ENCODE data around the gene ZBTB1.
A peak's percentile ranks its signal among the peaks of the same experiment; 100 is the strongest.

ZBTB1 gene, protein sequence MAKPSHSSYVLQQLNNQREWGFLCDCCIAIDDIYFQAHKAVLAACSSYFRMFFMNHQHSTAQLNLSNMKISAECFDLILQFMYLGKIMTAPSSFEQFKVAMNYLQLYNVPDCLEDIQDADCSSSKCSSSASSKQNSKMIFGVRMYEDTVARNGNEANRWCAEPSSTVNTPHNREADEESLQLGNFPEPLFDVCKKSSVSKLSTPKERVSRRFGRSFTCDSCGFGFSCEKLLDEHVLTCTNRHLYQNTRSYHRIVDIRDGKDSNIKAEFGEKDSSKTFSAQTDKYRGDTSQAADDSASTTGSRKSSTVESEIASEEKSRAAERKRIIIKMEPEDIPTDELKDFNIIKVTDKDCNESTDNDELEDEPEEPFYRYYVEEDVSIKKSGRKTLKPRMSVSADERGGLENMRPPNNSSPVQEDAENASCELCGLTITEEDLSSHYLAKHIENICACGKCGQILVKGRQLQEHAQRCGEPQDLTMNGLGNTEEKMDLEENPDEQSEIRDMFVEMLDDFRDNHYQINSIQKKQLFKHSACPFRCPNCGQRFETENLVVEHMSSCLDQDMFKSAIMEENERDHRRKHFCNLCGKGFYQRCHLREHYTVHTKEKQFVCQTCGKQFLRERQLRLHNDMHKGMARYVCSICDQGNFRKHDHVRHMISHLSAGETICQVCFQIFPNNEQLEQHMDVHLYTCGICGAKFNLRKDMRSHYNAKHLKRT

DNA sequence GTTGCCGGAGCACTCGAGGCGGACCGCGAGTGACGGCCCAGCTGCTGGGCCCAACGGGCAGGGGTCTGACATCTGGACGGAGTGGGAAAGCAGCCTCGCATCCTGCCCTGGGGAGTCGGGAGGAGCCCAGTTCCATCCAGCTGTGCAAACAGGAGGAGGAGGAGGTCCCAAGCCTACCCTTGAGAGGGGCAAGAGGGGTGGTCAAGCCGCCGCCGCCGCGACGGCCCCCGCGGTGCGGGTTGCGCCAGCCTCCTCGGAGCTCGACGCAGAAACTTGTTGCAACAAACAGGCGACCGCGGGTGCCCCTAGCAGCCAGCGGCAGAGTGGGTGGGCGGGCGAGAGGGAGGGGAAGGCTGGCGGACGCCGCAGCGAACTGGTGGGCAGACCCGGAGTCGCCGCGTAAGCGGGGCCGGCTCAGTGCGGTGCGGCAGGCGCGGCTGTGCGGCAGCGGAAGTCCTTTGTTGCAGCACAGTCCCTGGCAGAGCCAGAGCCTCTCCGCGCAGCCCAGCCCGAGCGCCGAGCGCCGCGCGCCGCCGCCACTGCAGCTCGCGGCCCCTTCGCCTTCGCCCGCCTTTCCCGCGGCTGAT, at the start of gene ZBTB1:
ZBTB1 (plus strand) TSS at position 461 of the 587 bp plus-strand sequence. CDS start 16,735 bp downstream, outside the sequence.
- DNase-seq, result peak; percentile 71

DNA sequence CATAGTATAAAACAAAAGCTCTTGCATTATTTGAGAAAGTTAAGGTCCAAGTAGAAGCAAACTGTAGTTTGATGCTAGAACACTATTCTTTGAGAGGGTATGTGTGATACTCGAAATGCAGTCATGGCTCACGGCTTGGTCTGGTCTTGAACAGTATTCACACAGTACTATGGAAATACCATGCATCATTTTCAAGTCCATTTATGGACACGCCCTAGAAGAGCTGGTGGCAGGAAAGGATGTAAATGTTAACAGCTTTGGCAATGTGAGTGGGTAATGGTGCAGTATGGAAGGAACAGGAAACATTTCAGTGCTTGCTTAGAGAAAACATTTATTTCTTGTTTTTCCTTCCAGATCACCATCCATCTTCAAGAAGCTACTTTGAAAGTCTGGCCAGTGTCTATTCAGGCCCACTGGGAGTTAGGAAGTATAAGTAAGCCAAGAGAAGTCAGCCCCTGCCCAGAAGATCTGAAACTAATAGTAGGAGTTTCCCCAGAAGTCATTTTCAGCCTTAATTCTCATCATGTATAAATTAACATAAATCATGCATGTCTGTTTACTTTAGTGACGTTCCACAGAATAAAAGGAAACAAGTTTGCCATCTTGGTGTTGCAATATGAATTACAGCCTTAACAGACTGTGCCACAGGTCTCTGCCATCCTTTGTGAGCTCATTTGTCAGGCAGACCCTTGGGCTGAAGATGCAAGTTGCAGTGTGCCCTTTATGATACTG, 45.0 kb upstream of the ZBTB1 start:
- no peak for DNase-seq

DNA sequence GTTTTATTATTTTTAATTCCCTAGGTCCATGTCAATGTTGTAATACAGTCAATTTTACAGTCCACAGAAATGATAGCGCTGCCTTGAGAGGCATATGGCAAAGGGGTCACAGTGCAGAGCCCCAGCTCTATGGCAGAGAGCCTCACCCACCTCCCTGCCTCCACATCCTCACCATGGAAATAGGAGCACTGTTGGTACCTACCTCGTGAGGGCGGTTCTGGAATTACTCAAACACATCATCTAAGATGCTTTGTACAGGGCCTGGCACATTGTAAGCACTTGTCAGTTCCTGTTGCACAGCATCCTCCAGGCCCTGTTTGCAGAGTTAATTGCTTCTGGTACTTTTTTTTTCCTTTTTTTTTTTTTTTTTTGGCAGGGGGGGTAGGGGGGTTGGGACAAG, 43.3 kb upstream of the ZBTB1 start:
- no peak for DNase-seq

DNA sequence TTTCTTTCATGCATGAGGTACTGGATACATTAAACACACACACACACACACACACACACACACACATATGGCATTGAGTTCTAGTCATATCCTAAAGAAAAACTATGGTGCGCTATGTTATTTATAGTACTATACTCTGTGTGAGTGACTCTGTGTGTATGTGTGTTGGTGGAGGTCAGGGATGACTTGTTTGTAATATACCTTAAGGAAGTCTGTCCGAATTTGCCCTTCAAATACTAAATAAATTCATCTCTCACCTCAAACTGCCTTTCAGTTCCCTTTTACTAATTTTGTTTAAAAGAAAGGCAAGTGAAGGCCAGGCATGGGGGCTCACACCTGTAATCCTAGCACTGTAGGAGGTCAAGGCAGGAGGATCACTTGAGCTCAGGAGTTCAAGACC, 41.4 kb upstream of the ZBTB1 start:
- no peak for DNase-seq

DNA sequence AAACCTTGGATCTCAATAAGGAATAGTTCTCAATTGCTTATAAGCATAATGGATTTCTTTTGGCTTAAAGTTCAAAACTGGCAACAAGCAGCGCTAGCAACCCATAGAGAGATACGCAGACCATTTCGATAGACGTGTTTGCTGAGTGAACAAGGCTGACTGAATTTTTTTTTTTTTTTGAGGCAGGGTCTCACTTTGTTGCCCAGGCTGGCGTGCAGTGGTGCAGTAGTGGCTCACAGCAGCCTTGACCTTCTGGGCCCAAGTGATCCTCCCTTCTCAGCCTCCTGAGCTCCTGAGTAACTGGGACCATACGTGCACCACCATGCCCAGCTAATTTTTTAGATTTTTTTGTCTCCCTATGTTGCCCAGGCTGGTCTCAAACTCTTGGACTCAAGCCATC, 40.7 kb upstream of the ZBTB1 start:
- no peak for DNase-seq

DNA sequence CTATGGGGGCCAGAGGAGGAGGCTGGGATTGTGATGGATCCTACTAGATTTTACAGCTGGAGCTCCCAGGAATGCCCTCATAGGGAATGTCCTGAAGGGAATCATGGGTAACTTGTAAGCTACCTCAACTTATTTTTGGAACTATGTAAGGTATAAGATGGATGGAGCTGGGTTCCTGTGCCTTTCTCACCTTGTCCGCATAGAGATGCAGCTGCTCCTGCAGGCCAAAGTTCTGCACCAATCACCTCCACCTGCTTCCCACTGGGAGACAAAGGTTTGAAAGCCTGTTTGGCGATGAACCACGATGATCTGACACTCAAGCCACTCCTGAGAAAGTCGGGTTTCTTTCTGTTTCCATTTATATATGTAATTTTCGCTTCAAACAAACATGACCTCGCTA, 39.9 kb upstream of the ZBTB1 start:
- no peak for DNase-seq

DNA sequence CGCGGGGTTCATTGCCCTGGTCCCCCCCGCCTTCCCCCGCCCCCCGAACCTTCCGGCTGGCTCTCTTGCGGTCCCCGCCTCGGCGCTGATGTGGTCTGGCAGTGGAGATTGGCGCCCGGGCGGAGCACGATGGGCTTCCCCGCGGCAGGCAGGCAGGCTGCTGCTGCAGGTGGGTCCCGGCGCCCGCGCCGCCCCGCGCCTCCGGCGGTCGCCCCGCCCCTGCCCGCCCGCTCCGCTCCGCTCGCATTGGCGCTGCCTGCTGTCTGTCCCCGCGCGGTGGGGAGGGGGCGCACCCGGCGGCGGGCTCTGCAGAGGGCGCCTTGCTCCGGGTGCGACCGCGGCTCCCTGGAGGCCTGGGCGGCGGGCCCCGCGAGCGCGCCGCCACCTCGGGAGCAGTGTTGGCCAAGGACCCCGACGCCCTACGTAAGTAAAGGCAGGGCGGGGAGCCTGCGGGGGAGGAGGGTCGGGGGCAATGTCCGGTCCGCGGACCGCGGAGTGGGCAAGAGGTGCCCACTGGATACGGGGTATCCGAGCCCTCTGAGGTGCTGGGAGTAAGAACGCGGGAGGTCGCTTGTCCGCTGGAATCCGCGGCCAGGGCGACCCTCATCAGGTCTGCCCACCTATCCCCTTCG, 39.3 kb upstream of the ZBTB1 start, which contains the start of gene AKAP5:
AKAP5 (plus strand) TSS at position 309 of the 632 bp plus-strand sequence. CDS start 2,896 bp downstream, outside the sequence.
- peak; percentile 17 for DNase-seq

DNA sequence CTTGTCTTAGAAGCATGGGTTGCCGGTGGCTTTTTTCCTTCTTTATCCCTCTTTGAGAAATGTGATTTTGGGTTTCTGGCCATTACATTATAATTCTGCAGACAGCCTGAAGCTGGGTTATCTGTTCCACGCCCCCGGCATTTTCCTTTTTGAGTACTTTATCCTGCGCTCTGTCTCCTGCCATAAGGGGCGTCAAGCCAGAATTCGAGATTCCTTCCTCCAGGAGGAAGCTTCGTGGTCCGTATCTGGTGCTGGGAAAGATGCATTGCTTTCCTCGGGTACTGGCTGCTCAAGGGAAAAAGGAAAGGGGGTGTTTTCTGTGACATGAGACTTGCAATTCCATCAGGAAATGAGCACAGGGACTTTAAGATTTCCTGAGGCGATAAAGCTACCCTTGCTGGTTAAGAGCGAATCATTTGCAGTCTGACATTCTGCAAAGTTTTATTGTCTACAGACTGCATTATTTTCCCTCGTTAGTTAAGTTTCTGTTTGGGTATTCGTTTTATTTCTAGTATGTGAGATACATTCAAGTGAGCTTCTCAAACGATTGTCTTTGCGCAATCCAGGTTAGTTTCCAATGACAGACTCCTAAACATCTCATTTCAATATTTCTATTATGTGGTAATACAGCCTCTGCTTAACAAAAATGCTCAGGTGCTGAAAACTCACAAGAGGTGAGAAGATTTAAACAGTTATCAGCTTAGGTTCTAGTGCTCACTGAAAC, 38.6 kb upstream of the ZBTB1 start:
- DNase-seq, result peak; percentile 34

DNA sequence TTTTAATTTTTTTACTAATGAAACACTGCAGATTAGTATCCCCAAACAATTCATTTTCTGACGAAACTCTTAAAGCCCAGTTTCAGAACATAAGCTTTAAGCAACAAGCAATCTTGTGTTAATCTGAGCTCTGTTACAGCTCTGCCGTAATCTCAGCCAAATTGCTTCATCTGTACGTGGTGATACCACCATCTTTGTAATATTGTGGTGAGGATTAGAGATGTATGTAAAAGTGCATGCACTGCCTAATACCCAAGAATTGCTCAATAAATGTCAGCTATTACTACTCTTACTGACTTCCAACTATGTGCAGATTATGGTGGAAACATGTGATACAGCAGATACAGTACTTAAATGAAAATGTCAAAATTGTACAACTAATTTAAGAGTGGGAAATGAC, 37.5 kb upstream of the ZBTB1 start:
- DNase-seq, result no peak

DNA sequence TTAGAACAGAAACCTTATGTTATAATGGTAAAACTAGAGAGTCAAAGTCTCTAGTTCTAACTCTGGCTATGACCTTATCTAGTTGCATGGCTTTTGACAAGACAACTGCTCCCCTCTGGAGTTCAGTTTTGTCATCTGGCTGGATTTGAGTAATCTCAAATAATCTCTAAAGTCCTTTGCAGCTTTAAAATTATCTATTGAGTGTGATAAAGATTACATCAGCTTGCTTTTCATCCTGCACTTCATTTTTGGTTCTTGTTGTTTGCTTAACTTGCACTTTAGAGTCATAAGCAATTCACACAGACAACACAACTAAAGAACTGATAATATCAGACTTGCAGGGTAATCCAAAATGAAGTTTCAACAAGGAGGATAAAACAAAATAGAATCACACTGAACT, 37.0 kb upstream of the ZBTB1 start:
- no peak for DNase-seq

DNA sequence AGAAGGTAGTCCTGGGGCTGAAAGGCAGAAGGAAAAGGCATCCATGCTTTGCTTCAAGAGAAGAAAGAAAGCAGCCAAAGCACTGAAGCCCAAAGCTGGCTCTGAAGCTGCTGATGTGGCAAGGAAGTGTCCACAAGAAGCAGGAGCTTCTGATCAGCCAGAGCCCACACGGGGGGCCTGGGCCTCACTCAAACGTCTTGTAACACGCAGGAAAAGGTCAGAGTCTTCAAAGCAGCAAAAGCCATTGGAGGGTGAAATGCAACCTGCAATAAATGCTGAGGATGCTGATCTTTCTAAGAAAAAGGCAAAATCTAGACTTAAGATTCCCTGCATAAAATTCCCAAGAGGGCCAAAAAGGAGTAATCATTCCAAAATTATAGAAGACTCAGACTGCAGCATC, 36.1 kb upstream of the ZBTB1 start:
- DNase-seq, result no peak

DNA sequence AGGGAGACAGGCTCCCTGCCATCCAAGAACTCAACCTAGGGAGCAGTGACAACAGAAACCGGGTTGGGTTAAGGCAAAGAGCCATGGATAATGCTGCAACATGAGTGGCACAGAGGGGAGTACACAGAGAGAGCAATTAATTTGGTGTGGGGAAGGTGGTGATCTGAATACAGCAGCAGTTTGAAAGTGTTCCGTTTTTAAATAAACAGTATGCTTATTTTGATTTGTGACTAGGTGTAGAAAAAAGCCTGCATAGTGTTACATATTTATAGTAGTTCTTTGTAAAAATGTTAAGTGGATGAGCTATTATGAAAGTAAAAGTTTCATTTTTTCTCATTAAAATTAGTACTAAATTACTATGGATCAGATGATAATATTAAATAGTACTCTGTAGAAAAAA, 30.5 kb upstream of the ZBTB1 start:
- DNase-seq, result no peak

DNA sequence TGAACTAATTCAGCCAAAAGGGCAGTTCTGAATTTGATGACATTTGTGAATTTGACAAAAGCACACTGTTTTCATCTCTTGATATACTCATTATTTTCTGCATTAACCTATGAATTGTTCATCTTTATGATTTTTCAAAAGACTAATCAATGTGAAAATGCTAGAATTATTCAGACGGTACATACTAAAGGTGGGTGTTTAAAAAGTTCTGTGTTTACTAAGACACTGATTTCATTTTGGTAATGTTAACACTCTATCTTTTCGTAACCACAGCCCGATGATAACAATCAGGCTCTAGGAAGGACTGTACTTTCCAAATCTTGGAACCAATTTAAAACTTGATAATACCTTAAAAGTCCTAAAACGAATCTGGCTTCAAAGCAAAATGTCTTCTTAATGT, 29.9 kb upstream of the ZBTB1 start:
- no peak for DNase-seq

DNA sequence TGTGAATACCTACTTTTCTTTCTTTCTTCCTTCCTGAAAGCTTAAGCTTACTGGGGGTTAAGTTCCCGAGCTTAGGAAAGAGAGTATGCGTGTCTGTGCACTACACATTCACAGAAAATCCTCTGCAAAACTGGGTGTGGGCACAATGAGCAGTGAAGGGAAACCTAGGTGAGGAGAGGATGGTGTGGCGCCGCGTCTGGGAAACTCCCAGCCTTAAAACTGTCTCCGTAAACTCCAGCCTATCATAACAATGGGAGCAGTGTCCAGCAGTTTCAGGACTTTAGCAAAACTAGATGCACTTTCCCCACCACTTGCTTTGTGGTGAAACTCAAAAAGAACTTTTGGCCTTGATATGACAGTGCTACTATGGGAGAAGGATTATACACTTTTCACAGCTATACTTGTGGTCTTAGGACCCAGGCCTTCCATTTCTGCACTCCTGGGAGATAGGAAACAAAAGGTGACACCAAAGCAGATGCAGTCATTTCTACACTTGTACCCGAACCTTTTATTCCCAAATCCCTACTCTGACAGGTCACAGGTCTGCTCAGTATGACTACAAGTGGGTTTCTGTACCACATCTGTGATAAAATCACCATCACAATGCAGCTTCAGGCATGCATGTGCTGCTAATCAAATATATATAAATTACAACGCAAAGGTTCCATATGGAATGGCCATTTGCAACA, 28.8 kb upstream of the ZBTB1 start:
- DNase-seq, result no peak

DNA sequence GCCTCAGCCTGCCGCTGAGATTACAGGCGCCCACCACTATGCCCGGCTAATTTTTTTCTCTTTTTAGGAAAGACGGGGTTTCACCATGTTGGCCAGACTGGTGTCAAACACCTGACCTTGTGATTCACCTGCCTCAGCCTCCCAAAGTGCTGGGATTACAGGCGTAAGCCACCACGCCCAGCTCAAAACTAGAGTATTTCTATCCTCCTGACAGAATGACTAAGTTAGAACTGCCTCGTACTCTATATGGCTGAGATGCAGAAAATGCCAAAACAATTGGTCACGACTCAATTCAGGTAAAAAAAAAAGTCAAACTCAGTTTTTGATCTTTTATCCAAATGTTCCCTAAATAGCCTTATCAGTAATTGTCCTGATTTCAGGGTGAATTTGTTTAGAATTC, 28.1 kb upstream of the ZBTB1 start:
- no peak for DNase-seq

DNA sequence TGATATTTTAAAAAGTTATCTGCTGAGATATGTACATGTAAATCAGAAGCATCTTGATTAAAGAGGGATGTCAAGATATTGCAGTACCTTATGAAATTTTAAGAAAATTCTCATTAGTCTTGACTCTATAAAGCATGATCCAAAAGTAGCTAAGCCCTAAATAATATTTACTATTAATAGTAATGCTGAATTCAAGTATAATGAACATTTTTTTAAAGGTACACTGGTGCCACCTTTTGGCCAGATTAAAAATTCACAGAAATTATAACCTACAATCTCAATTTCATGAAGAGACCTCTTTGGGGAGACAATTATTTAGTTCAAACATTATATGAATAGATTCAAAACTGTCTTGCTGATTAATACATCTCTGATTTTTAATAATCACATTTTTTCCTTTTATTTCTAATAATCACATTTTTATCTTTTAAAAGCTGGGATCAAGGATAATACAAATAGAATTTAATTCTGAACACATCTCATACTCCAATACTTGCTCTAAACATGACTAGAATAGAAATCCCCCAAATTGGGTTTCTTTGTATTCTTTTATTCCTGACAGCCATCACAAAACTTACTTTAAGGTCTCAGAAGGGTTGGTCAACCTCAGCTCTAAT, 25.8 kb upstream of the ZBTB1 start:
- no peak for DNase-seq

DNA sequence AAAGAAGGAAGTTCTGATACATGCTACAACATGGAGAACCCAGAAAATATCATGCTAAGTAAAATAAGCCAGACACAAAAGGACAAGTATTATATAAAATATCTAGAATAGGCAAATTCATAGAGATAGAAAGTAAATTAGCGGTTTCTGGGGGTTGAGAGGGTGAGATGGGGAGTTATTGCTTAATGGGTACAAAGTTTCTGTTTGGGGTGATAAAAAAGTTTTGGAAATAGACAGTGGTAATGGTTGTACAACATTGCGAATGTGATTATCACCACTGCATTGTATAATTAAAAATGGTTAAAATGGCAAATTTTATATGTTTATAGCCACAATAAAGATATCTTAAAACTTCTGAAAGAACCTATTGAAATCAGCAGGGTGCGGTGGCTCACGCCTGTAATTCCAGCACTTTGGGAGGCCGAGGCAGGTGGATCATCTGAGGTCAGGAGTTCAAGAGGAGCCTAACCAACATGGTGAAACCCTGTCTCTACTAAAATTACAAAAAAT, 15.9 kb upstream of the ZBTB1 start:
- no peak for DNase-seq

DNA sequence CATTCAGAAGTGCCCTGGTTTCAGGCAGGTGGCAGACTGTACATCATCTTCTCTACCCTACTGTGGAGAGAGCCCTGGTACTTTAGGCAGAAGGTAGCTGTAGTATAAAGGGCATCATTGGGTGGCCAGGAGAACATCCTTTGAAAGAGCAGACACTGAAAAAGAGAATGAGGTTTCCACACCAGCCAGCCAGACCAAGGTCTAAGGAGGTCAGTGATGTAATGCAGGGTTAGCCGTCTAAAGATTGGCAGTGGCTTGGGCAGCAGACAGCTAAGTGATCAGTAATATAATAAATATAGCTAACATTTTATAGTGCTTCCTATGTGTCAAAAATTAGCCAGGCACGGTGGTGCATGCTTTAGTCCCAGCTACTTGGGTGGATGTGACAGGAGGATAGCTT, 12.9 kb upstream of the ZBTB1 start:
- DNase-seq, result no peak

DNA sequence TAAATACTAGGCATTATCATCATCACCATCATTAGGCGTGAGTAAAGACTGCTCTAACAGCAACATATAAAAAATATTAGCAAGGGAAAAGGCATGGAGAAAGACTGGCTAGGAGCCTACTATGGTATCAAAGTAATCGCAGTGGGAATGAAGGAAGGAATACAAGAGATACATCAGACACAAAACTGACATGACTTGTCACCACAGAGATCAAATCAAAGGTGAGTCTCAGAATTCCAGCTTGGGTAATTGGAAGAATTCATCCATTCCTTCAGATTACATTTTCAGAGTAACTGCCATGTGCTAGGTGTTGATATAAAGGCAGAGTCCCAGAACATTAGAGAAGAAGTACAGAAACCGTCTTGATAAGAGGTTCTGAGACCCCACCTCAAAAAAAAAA, 11.1 kb upstream of the ZBTB1 start:
- no peak for DNase-seq

DNA sequence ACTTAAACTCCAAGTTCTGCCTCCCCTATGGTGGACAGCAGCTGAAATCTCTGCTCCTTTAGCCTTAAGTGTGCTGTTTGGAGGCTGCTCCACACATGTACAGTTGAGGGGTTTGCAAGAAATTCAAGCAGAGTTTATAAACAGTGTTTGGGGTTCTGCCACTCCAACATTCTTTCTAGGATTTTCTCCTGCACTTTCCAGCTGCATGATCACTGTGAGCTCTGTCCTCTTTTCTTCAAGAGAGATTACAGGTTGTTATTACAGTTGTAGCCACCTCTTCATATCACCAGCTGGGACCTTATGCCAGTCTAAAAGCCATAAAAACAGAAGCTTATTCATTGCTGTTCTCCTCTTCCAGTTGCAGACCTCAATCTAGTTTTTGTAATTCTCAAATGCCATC, 9.3 kb upstream of the ZBTB1 start:
- DNase-seq, result no peak

DNA sequence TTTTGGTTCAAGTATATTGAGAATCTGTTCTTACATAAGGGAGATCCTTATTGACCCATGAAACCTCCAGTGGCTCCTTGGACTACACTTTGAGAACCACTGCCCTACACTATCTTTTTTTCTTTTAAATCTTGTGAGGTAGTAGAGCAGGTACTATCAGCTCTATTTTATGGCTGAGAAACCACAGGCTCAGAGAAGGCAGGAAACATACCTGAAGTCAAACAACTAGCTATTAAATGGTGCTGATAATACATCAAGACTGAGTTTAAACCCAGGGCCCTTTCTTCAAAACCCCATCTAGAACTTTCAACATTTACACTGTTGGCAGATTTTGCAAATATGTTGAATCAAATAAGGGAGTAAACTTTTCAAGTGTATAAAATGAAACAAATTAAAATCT, 7.8 kb upstream of the ZBTB1 start:
- no peak for DNase-seq

Data from NCI-H226 (cell line).